Mucosa of descending colon (tissue), 3 donors: Measurements from ENCODE around the gene MANBA. TPM values are rescaled to one million over a fixed set of nuclear protein-coding genes. Genes with fewer than 3 reads are reported as not detected.
"Not testable (repeated sequence)": the region's sequence is repeated elsewhere in the genome, so short reads cannot be mapped to it uniquely, and the experiment has no call there.

Experiments used
- ATAC-seq: fragments of 200-7000 bp; cut with Tn5 transposase; one replicate; pipeline ENCODE4 v1.9.1; 2020; ENCODE audit warnings: mild to moderate bottlenecking, moderate library complexity
- DNase-seq, 3 donors: peaks; one replicate each; pipeline ENCODE4 v3.0.0-alpha.2; 2020
- H3K36me3 ChIP-seq: fragments of 200-600 bp; one replicate; pipeline ENCODE4 v1.8.0; 2021; ENCODE audit warnings: low read depth, mild to moderate bottlenecking
- H3K4me1 ChIP-seq: fragments of 200-600 bp; one replicate; pipeline ENCODE4 v1.8.0; 2021; ENCODE audit warnings: low read depth, mild to moderate bottlenecking
- H3K4me3 ChIP-seq: fragments of 200-600 bp; one replicate; pipeline ENCODE4 v1.8.0; 2021; ENCODE audit warnings: mild to moderate bottlenecking
- H3K9me3 ChIP-seq: fragments of 200-600 bp; one replicate; pipeline ENCODE4 v1.8.0; 2021; ENCODE audit warnings: mild to moderate bottlenecking
- intact Hi-C, 2 donors: fragments of 100-400 bp; cut with DNase I in 1 of 2; cut with micrococcal nuclease in 1 of 2; formaldehyde crosslinking; loops; one replicate each; pipeline versions ENCODE4 v1.11.0 to v1.11.1; 2022; cut with DNase I, micrococcal nuclease
- total RNA-seq, 3 donors: library from RNA; stranded (reverse); fragmentation: NEBNext Ultra II Directional in 2 of 3; extraction: Animal tissue kit (Norgen Biotek cat#: 25700) in 2 of 3; gene quantifications; one replicate each; pipeline versions ENCODE4 v1.2.1 to v1.2.4, GENCODE V29; 2021 to 2023
- TF ChIP-seq, protein P1 (sequence below): fragments of 200-600 bp; IDR thresholded peaks from one replicate; pipeline ENCODE4 v1.8.0; 2022; ENCODE audit warnings: antibody characterized with exemption, mild to moderate bottlenecking
- donor health status: DM: no; HTN: no; CAD: no; lungs with moderate emphysema.
- donor health status: DM: no; HTN: no; CAD: no.
- donor health status: DM: no; HTN: yes; CAD: no.

MANBA gene
- total RNA-seq, 3 donors from 2014 or later, result 15.5 to 25.0 (median 19.9) TPM

GRCh38 chr4:102758241-102759160 lies 2.3 kb downstream of the MANBA start:
- no peak for DNase-seq
- Histone ChIP-seq H3K4me1 (peaks cover 11% of the 10 kb centered on the region), H3K9me3 (no peaks in the 10 kb centered on the region), H3K36me3 (no peaks in the 10 kb centered on the region), H3K4me3 (no peak overlapping the region)
- TF ChIP-seq, protein P1, sequence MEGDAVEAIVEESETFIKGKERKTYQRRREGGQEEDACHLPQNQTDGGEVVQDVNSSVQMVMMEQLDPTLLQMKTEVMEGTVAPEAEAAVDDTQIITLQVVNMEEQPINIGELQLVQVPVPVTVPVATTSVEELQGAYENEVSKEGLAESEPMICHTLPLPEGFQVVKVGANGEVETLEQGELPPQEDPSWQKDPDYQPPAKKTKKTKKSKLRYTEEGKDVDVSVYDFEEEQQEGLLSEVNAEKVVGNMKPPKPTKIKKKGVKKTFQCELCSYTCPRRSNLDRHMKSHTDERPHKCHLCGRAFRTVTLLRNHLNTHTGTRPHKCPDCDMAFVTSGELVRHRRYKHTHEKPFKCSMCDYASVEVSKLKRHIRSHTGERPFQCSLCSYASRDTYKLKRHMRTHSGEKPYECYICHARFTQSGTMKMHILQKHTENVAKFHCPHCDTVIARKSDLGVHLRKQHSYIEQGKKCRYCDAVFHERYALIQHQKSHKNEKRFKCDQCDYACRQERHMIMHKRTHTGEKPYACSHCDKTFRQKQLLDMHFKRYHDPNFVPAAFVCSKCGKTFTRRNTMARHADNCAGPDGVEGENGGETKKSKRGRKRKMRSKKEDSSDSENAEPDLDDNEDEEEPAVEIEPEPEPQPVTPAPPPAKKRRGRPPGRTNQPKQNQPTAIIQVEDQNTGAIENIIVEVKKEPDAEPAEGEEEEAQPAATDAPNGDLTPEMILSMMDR, result no peak
- intact Hi-C loops, result no loop called here
- ATAC-seq, result no peak

DNA sequence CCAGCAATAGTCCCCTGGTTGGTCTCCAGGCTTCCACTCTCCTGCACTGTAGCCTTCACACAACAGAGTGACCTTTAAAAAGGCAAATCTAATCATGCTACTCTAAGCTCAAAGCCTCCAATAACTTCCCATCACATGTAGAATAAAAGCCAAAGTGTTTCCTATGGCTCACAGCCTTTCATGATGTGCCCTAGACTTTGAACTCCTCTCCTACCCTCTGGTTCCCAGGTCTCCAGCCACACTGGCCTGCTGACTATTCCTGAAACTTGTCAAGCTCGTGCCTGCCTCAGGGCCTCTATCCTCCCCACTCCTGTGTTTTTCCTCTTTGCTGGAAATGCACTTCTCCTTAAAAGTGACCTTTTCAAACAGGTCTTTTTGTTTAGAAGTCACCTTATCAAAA lies 3.1 kb downstream of the MANBA start:
- H3K4me1 ChIP-seq, result peaks cover 11% of the 10 kb centered on the region
- ATAC-seq, result no peak
- no peaks in the 10 kb centered on the region for H3K36me3 ChIP-seq
- no peak overlapping the region for H3K4me3 ChIP-seq
- intact Hi-C loops, result no loop called here
- TF ChIP-seq, protein P1, result no peak
- no peaks in the 10 kb centered on the region for H3K9me3 ChIP-seq
- no peak for DNase-seq

DNA sequence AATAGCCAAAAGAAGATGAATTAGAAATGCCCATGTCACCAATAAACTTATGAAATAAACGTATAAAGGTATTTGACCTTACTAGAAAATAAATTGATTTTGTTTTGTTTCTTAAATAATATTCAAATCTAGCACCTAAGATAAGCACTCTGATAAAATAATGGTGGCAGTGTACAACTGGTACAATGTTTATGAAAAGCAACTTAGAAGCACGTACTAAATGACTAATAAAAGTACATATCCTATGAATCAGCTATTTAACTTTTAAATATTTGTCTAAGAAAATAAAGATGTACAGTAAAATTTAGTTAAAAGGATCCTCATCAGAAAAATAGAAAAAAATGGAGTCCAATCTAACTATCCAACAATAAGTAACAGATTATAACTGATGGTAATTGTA lies 6.7 kb downstream of the MANBA start:
- H3K4me3 ChIP-seq, result no peak overlapping the region
- H3K9me3 ChIP-seq, result no peaks in the 10 kb centered on the region
- intact Hi-C loops, result no loop called here
- H3K4me1 ChIP-seq, result no peaks in the 10 kb centered on the region
- DNase-seq (no peak), ATAC-seq (no peak)
- TF ChIP-seq, protein P1, result no peak
- H3K36me3 ChIP-seq, result no peaks in the 10 kb centered on the region

GRCh38 chr4:102751941-102752340 lies 8.8 kb downstream of the MANBA start:
- no peak for ATAC-seq
- H3K4me1 ChIP-seq, result no peaks in the 10 kb centered on the region
- TF ChIP-seq, protein P1, result no peak

GRCh38 chr4:102743352-102743751 lies 17.4 kb downstream of the MANBA start:
- peak in 1 of 3 donors; percentile 8 for DNase-seq
- ATAC-seq, result peak; percentile 57
- H3K4me3 ChIP-seq, H3K9me3 ChIP-seq, intact Hi-C loops, H3K4me1 ChIP-seq, H3K36me3 ChIP-seq: not testable (repeated sequence)

More at GRCh38 chr4:102751941-102752340, 8.8 kb downstream of the MANBA start:
- Histone ChIP-seq H3K4me3 (no peak overlapping the region), H3K9me3 (no peaks in the 10 kb centered on the region), H3K36me3 (no peaks in the 10 kb centered on the region)
- intact Hi-C loops, result no loop called here
- DNase-seq, result no peak

GRCh38 chr4:102738802-102739201 lies 22.0 kb downstream of the MANBA start:
- H3K4me1 ChIP-seq, H3K36me3 ChIP-seq, DNase-seq, H3K9me3 ChIP-seq, H3K4me3 ChIP-seq, ATAC-seq, intact Hi-C loops: not testable (repeated sequence)
